Smooth muscle cell (in vitro differentiated cells): Measurements from ENCODE around the gene ASB16. TPM values are rescaled to one million over a fixed set of nuclear protein-coding genes. Genes with fewer than 3 reads are reported as not detected.

Source experiments
- DNase-seq: peaks from one replicate; lab custom pipeline; 2025; ENCODE audit not compliant: unreplicated experiment; lab: John Stamatoyannopoulos, UW
- H2AFZ ChIP-seq: fragments of 200-600 bp; sonication (generic); 2 replicates; pipeline ENCODE4 v1.6.0; 2016; ENCODE audit warnings: antibody characterized with exemption, low read depth, mild to moderate bottlenecking
- H3F3A ChIP-seq: fragments of 200-600 bp; sonication (generic); 2 replicates; pipeline ENCODE4 v1.6.0; 2017; ENCODE audit warnings: antibody characterized with exemption, low read depth
- H3K27ac ChIP-seq: fragments of 200-600 bp; sonication (generic); 2 replicates; pipeline ENCODE4 v1.5.1; 2016; ENCODE audit warnings: low read depth, mild to moderate bottlenecking
- H3K27me3 ChIP-seq: fragments of 200-600 bp; sonication (generic); 2 replicates; pipeline ENCODE4 v1.6.1; 2016; ENCODE audit warnings: low read depth, mild to moderate bottlenecking
- H3K36me3 ChIP-seq: fragments of 200-600 bp; sonication (generic); 2 replicates; pipeline ENCODE4 v1.5.1; 2016; ENCODE audit warnings: low read depth
- H3K4me1 ChIP-seq: fragments of 200-600 bp; sonication (generic); 2 replicates; pipeline ENCODE4 v1.5.1; 2016; ENCODE audit warnings: low read depth
- H3K4me2 ChIP-seq: fragments of 200-600 bp; sonication (generic); 2 replicates; pipeline ENCODE4 v1.6.0; 2016; ENCODE audit warnings: mild to moderate bottlenecking
- H3K4me3 ChIP-seq: fragments of 200-600 bp; sonication (generic); 2 replicates; pipeline ENCODE4 v1.5.1; 2016; ENCODE audit warnings: mild to moderate bottlenecking
- H3K79me2 ChIP-seq: fragments of 200-600 bp; sonication (generic); 2 replicates; pipeline ENCODE4 v1.6.0; 2016; ENCODE audit warnings: low read depth, mild to moderate bottlenecking
- H3K9ac ChIP-seq: fragments of 200-600 bp; sonication (generic); 2 replicates; pipeline ENCODE4 v1.6.0; 2016; ENCODE audit warnings: low read depth
- H3K9me3 ChIP-seq: fragments of 200-600 bp; sonication (generic); replicated peaks from 2 replicates; pipeline ENCODE4 v1.5.1; 2016; ENCODE audit warnings: low read depth
- H4K20me1 ChIP-seq: fragments of 200-600 bp; sonication (generic); 2 replicates; pipeline ENCODE4 v1.6.0; 2016; ENCODE audit warnings: low read depth
- CTCF ChIP-seq: fragments of 200-600 bp; sonication (generic); IDR thresholded peaks from 2 replicates; pipeline ENCODE4 v1.5.1; 2017; ENCODE audit warnings: borderline replicate concordance, mild to moderate bottlenecking, antibody characterized with exemption; ENCODE audit not compliant: insufficient read depth, poor library complexity, severe bottlenecking
- WGBS: methylation state at CpG from one replicate; pipeline ENCODE4 v1.1.7; 2016; ENCODE audit warnings: low lambda C conversion rate; 5-methylcytosine and 5-hydroxymethylcytosine counted together
- polyA plus RNA-seq: library from polyadenylated mRNA; unstranded; fragments of >200 nt; fragmentation: Nextera tagmentation; extraction: Ambion mirVana; gene quantifications from 2 replicates; pipeline ENCODE4 v1.2.1, GENCODE V29; 2016
- total RNA-seq: library from RNA; depleted of rRNA; stranded (reverse); fragments of >200 nt; gene quantifications from 2 replicates; pipeline ENCODE4 v1.2.3, GENCODE V29; 2014

ASB16 gene
- total and polyA plus RNA-seq, 2 experiments from 2014 or later: 0.35 TPM; not detected in 1

GRCh38 chr17:44188576-44189403 lies 18.3 kb downstream of the ASB16 start:
- no peak overlapping the region for H3K9ac ChIP-seq
- no peaks in the 10 kb centered on the region for H3K9me3 ChIP-seq
- peaks cover 17% of the 10 kb centered on the region for H3K4me1 ChIP-seq
- peak overlapping the region; percentile 95 for H3K4me2 ChIP-seq
- no peak for DNase-seq
- H3K27ac ChIP-seq: peak overlapping the region; percentile 89
- H3K36me3 ChIP-seq: no peaks in the 10 kb centered on the region
- WGBS: 94% methylated on average over 12 of the region's 12 CpGs
- no peak for TF ChIP-seq CTCF
- no peak overlapping the region for H2AFZ ChIP-seq
- H4K20me1 ChIP-seq: peaks cover 7% of the 10 kb centered on the region
- H3F3A ChIP-seq: peaks cover 5% of the 10 kb centered on the region
- H3K27me3 ChIP-seq: no peaks in the 10 kb centered on the region
- H3K4me3 ChIP-seq: no peak overlapping the region
- H3K79me2 ChIP-seq: peaks cover 35% of the 10 kb centered on the region

GRCh38 chr17:44190481-44190880 lies 20.0 kb downstream of the ASB16 start:
- DNase-seq: no peak
- Histone ChIP-seq H3K79me2 (peaks cover 27% of the 10 kb centered on the region), H3F3A (peaks cover 9% of the 10 kb centered on the region), H2AFZ (no peak overlapping the region), H3K4me1 (peaks cover 10% of the 10 kb centered on the region), H3K4me2 (no peak overlapping the region), H3K36me3 (no peaks in the 10 kb centered on the region), H3K27ac (no peak overlapping the region), H3K9ac (no peak overlapping the region), H3K4me3 (no peak overlapping the region), H4K20me1 (no peaks in the 10 kb centered on the region), H3K27me3 (no peaks in the 10 kb centered on the region), H3K9me3 (no peaks in the 10 kb centered on the region)
- TF ChIP-seq CTCF: no peak
- WGBS: 93% methylated on average over 10 of the region's 10 CpGs

GRCh38 chr17:44191369-44191768 lies 20.9 kb downstream of the ASB16 start:
- WGBS: 91% methylated on average over 5 of the region's 5 CpGs
- Histone ChIP-seq H3K4me2 (no peak overlapping the region), H3K27me3 (no peaks in the 10 kb centered on the region), H3K27ac (peak overlapping the region; percentile 53), H3K4me3 (no peak overlapping the region), H3K79me2 (peaks cover 27% of the 10 kb centered on the region), H3K4me1 (peaks cover 7% of the 10 kb centered on the region), H3K9ac (no peak overlapping the region), H3K9me3 (no peaks in the 10 kb centered on the region), H3K36me3 (no peaks in the 10 kb centered on the region), H2AFZ (no peak overlapping the region), H4K20me1 (no peaks in the 10 kb centered on the region), H3F3A (peaks cover 9% of the 10 kb centered on the region)
- no peak for DNase-seq
- no peak for TF ChIP-seq CTCF

- Histone ChIP-seq H3K27ac (peak overlapping the region; percentile 62), H3K36me3 (no peaks in the 10 kb centered on the region), H3F3A (peaks cover 9% of the 10 kb centered on the region), H3K4me2 (no peak overlapping the region), H3K9me3 (no peaks in the 10 kb centered on the region), H4K20me1 (no peaks in the 10 kb centered on the region), H3K27me3 (no peaks in the 10 kb centered on the region), H3K4me1 (peaks cover 7% of the 10 kb centered on the region), H3K9ac (no peak overlapping the region), H3K79me2 (peaks cover 32% of the 10 kb centered on the region), H2AFZ (no peak overlapping the region), H3K4me3 (no peak overlapping the region)
- WGBS: 74% methylated on average over 7 of the region's 7 CpGs
- no peak for TF ChIP-seq CTCF
- DNase-seq: no peak
Measured at GRCh38 chr17:44191941-44192496, 21.5 kb downstream of the ASB16 start.
